ENCODE data around the gene THYN1. TPM values are rescaled to one million over a fixed set of nuclear protein-coding genes. Genes with fewer than 3 reads are reported as not detected.

THYN1 gene
- total RNA-seq, 1 experiment from 2014 or later, result 88.3 TPM

- no peaks in the 10 kb centered on the region for H3K9me3 Mint-ChIP-seq (ENCODE audit: unreplicated experiment)
- H3K36me3 Mint-ChIP-seq (ENCODE audit: insufficient read depth, unreplicated experiment), result no peaks in the 10 kb centered on the region
- Histone ChIP-seq H3K4me3 (ENCODE audit: low read depth, low read length) (no peak overlapping the region), H3K9me3 (no peaks in the 10 kb centered on the region), H3K36me3 (ENCODE audit: control insufficient read depth, insufficient read depth, low read length) (no peaks in the 10 kb centered on the region), H3K4me1 (no peaks in the 10 kb centered on the region), H3K27me3 (replicated peaks; ENCODE audit: control insufficient read depth, insufficient read depth, low read length) (no peaks in the 10 kb centered on the region)
- ChIA-PET CTCF (interaction anchor here (0.6 kb wide), 1 partner anchor 35 kb away, joined by 7 read pairs; no protein-coding TSS in a partner anchor), POLR2A (no interaction called here)
- H3K27ac Mint-ChIP-seq (ENCODE audit: unreplicated experiment), result no peak overlapping the region
- no peak for TF ChIP-seq CTCF (IDR thresholded peaks at IDR 0.05; ENCODE audit: insufficient read depth in 1 of 2, low read depth in 1 of 2, low read length in 1 of 2, severe bottlenecking in 1 of 2, unreplicated experiment in 1 of 2)
- no TSS peak for BruUV-seq (replicated peaks)
- intact Hi-C loops (cut with micrococcal nuclease; ENCODE audit: unreplicated experiment), result no loop called here
- H3K27me3 Mint-ChIP-seq (ENCODE audit: insufficient read depth, unreplicated experiment), result peaks cover 15% of the 10 kb centered on the region
- DNase-seq, result no peak
- H3K4me3 Mint-ChIP-seq (ENCODE audit: unreplicated experiment), result no peak overlapping the region
- H3K4me1 Mint-ChIP-seq (ENCODE audit: low read depth, unreplicated experiment), result no peaks in the 10 kb centered on the region
Measured at GRCh38 chr11:134290646-134291045, 37.5 kb upstream of the THYN1 start.

GRCh38 chr11:134289789-134290188 lies 36.6 kb upstream of the THYN1 start:
- Mint-ChIP-seq H3K4me3 (ENCODE audit: unreplicated experiment) (no peak overlapping the region), H3K27ac (ENCODE audit: unreplicated experiment) (no peak overlapping the region), H3K4me1 (ENCODE audit: low read depth, unreplicated experiment) (no peaks in the 10 kb centered on the region), H3K36me3 (ENCODE audit: insufficient read depth, unreplicated experiment) (no peaks in the 10 kb centered on the region), H3K27me3 (ENCODE audit: insufficient read depth, unreplicated experiment) (peaks cover 11% of the 10 kb centered on the region), H3K9me3 (ENCODE audit: unreplicated experiment) (no peaks in the 10 kb centered on the region)
- no peak for DNase-seq
- no peak for TF ChIP-seq CTCF (IDR thresholded peaks at IDR 0.05; ENCODE audit: insufficient read depth in 1 of 2, low read depth in 1 of 2, low read length in 1 of 2, severe bottlenecking in 1 of 2, unreplicated experiment in 1 of 2)
- ChIA-PET CTCF (interaction anchor here (0.6 kb wide), 1 partner anchor 36 kb away, joined by 7 read pairs; no protein-coding TSS in a partner anchor), POLR2A (no interaction called here)
- no peaks in the 10 kb centered on the region for H3K36me3 ChIP-seq (ENCODE audit: control insufficient read depth, insufficient read depth, low read length)
- intact Hi-C loops (cut with micrococcal nuclease; ENCODE audit: unreplicated experiment), result no loop called here
- no peak overlapping the region for H3K4me3 ChIP-seq (ENCODE audit: low read depth, low read length)
- no TSS peak for BruUV-seq (replicated peaks)
- H3K4me1 ChIP-seq, result no peaks in the 10 kb centered on the region
- H3K27me3 ChIP-seq (replicated peaks; ENCODE audit: control insufficient read depth, insufficient read depth, low read length), result no peaks in the 10 kb centered on the region
- H3K9me3 ChIP-seq, result no peaks in the 10 kb centered on the region

- ChIA-PET POLR2A (no interaction called here), CTCF (no interaction called here)
- H3K9me3 Mint-ChIP-seq (ENCODE audit: unreplicated experiment), result no peaks in the 10 kb centered on the region
- peaks cover 8% of the 10 kb centered on the region for H3K27me3 Mint-ChIP-seq (ENCODE audit: insufficient read depth, unreplicated experiment)
- no TSS peak for BruUV-seq (replicated peaks)
- no peaks in the 10 kb centered on the region for H3K36me3 Mint-ChIP-seq (ENCODE audit: insufficient read depth, unreplicated experiment)
- H3K4me1 Mint-ChIP-seq (ENCODE audit: low read depth, unreplicated experiment), result no peaks in the 10 kb centered on the region
- Histone ChIP-seq H3K9me3 (no peaks in the 10 kb centered on the region), H3K4me1 (no peaks in the 10 kb centered on the region), H3K27me3 (replicated peaks; ENCODE audit: control insufficient read depth, insufficient read depth, low read length) (no peaks in the 10 kb centered on the region), H3K36me3 (ENCODE audit: control insufficient read depth, insufficient read depth, low read length) (no peaks in the 10 kb centered on the region), H3K4me3 (ENCODE audit: low read depth, low read length) (no peak overlapping the region)
- intact Hi-C loops (cut with micrococcal nuclease; ENCODE audit: unreplicated experiment), result no loop called here
- H3K27ac Mint-ChIP-seq (ENCODE audit: unreplicated experiment), result no peak overlapping the region
- TF ChIP-seq CTCF (IDR thresholded peaks at IDR 0.05; ENCODE audit: insufficient read depth in 1 of 2, low read depth in 1 of 2, low read length in 1 of 2, severe bottlenecking in 1 of 2, unreplicated experiment in 1 of 2), result no peak
- H3K4me3 Mint-ChIP-seq (ENCODE audit: unreplicated experiment), result no peak overlapping the region
- no peak for DNase-seq
Measured at GRCh38 chr11:134289167-134289566, 36.0 kb upstream of the THYN1 start.

Measured in Caco-2 (cell line).